GM23338 (cell line): ENCODE results near the gene KLHL5.

Experiments used
- CREB1 ChIP-seq: fragments of 250-450 bp; sonication (Bioruptor Pico); IDR thresholded peaks from 2 replicates; pipeline ENCODE4 v1.5.0; 2020; ENCODE audit warnings: low read depth, mild to moderate bottlenecking, moderate library complexity
- NANOG ChIP-seq: IDR thresholded peaks from 2 replicates; pipeline ENCODE4 v1.6.1; 2016; ENCODE audit warnings: antibody characterized with exemption, borderline replicate concordance
- POLR2AphosphoS5 ChIP-seq: IDR thresholded peaks from 2 replicates; pipeline ENCODE4 v1.6.1; 2016; ENCODE audit warnings: antibody characterized with exemption, low read depth
- TF ChIP-seq, protein P1 (sequence below): IDR thresholded peaks from one replicate; pipeline ENCODE4 v1.6.1; 2018; ENCODE audit warnings: antibody characterized with exemption; ENCODE audit not compliant: unreplicated experiment
- TF ChIP-seq, protein P2 (sequence below), 2 experiments: fragments of 200-600 bp in 1 of 2; sonication (generic) in 1 of 2; conservative IDR thresholded peaks; 2 replicates each; pipeline versions ENCODE4 v1.5.1 to v1.6.1; 2016 to 2017; ENCODE audit warnings: antibody characterized with exemption in 2 of 2, low read depth in 2 of 2, mild to moderate bottlenecking in 2 of 2, moderate library complexity in 1 of 2

DNA sequence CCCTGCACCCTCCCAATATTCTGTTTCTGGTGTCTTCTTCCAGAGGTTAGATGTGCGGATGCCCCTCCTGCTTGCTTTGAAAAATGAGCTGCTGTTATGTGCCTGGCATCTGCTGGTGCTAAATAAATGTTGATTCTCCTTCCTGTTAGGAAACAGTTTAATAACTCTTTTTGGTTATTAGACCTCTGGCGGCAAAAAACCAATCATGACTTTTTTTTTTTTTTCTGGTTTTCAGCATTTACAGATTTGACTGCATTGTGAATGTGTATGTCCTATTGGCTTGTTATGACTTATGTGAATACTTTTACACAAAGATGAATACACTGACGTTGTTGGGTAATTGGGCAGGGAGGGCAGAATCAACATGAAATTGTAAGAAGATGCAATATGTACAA lies 16.2 kb upstream of the KLHL5 start:
- TF ChIP-seq, protein P1, sequence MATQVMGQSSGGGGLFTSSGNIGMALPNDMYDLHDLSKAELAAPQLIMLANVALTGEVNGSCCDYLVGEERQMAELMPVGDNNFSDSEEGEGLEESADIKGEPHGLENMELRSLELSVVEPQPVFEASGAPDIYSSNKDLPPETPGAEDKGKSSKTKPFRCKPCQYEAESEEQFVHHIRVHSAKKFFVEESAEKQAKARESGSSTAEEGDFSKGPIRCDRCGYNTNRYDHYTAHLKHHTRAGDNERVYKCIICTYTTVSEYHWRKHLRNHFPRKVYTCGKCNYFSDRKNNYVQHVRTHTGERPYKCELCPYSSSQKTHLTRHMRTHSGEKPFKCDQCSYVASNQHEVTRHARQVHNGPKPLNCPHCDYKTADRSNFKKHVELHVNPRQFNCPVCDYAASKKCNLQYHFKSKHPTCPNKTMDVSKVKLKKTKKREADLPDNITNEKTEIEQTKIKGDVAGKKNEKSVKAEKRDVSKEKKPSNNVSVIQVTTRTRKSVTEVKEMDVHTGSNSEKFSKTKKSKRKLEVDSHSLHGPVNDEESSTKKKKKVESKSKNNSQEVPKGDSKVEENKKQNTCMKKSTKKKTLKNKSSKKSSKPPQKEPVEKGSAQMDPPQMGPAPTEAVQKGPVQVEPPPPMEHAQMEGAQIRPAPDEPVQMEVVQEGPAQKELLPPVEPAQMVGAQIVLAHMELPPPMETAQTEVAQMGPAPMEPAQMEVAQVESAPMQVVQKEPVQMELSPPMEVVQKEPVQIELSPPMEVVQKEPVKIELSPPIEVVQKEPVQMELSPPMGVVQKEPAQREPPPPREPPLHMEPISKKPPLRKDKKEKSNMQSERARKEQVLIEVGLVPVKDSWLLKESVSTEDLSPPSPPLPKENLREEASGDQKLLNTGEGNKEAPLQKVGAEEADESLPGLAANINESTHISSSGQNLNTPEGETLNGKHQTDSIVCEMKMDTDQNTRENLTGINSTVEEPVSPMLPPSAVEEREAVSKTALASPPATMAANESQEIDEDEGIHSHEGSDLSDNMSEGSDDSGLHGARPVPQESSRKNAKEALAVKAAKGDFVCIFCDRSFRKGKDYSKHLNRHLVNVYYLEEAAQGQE, result no peak
- TF ChIP-seq, protein P2, sequence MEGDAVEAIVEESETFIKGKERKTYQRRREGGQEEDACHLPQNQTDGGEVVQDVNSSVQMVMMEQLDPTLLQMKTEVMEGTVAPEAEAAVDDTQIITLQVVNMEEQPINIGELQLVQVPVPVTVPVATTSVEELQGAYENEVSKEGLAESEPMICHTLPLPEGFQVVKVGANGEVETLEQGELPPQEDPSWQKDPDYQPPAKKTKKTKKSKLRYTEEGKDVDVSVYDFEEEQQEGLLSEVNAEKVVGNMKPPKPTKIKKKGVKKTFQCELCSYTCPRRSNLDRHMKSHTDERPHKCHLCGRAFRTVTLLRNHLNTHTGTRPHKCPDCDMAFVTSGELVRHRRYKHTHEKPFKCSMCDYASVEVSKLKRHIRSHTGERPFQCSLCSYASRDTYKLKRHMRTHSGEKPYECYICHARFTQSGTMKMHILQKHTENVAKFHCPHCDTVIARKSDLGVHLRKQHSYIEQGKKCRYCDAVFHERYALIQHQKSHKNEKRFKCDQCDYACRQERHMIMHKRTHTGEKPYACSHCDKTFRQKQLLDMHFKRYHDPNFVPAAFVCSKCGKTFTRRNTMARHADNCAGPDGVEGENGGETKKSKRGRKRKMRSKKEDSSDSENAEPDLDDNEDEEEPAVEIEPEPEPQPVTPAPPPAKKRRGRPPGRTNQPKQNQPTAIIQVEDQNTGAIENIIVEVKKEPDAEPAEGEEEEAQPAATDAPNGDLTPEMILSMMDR (conservative IDR thresholded peaks at IDR 0.05; ENCODE audit: low read depth in 2 of 2), result no peak
- TF ChIP-seq POLR2AphosphoS5 (no peak), NANOG (no peak), CREB1 (CRISPR knock-in tag) (no peak)
